Gastroesophageal sphincter (tissue), 4 donors: Measurements from ENCODE around the gene NELL1. TPM values are rescaled to one million over a fixed set of nuclear protein-coding genes. Genes with fewer than 3 reads are reported as not detected.

Experiments used
- ATAC-seq: fragments of 150-250 bp; one replicate; pipeline ENCODE4 v1.9.1; 2016; ENCODE audit warnings: mild to moderate bottlenecking, moderate library complexity
- H3K27ac ChIP-seq, 4 donors: fragments of 200-600 bp; sonication (generic) in 3 of 4; 1 replicate in 3 of 4; 2 replicates in 1 of 4; pipeline ENCODE4 v1.5.1; 2016 to 2019
- H3K27me3 ChIP-seq: fragments of 200-600 bp; sonication (generic); one replicate; pipeline ENCODE4 v1.5.1; 2019
- H3K36me3 ChIP-seq, 2 donors: fragments of 200-600 bp; sonication (generic); one replicate each; pipeline ENCODE4 v1.5.1; 2019; ENCODE audit warnings: control low read depth in 1 of 2
- H3K4me1 ChIP-seq, 3 donors: fragments of 200-600 bp; sonication (generic); 1 replicate in 2 of 3; 2 replicates in 1 of 3; pipeline ENCODE4 v1.5.1; 2016 to 2019; ENCODE audit warnings: control low read depth in 2 of 3
- H3K4me3 ChIP-seq, 2 donors: fragments of 200-600 bp; sonication (generic); one replicate each; pipeline ENCODE4 v1.5.1; 2019; ENCODE audit warnings: mild to moderate bottlenecking in 1 of 2, moderate library complexity in 1 of 2
- H3K9me3 ChIP-seq, 3 donors: fragments of 200-600 bp; sonication (generic); one replicate each; pipeline ENCODE4 v1.5.1; 2017 to 2019; ENCODE audit warnings: control low read depth in 2 of 3
- CTCF ChIP-seq, 4 experiments: fragments of 200-600 bp in 2 of 4; fragments of 450-650 bp in 2 of 4; sonication (generic) in 1 of 4; IDR thresholded peaks; one replicate each; pipeline ENCODE4 v1.5.1; 2017 to 2019; ENCODE audit warnings: antibody characterized with exemption in 4 of 4, mild to moderate bottlenecking in 2 of 4, moderate library complexity in 2 of 4
- EP300 ChIP-seq: sonication (generic); formaldehyde crosslinking; IDR thresholded peaks from one replicate; pipeline ENCODE4 v1.6.1; 2017; ENCODE audit warnings: antibody characterized with exemption, mild to moderate bottlenecking
- POLR2A ChIP-seq, 2 donors: fragments of 450-650 bp; IDR thresholded peaks; one replicate each; pipeline ENCODE4 v1.6.1; 2017; ENCODE audit warnings: antibody characterized with exemption in 2 of 2, mild to moderate bottlenecking in 2 of 2, moderate library complexity in 1 of 2
- POLR2AphosphoS5 ChIP-seq: sonication (generic); formaldehyde crosslinking; IDR thresholded peaks from one replicate; pipeline ENCODE4 v1.6.1; 2017; ENCODE audit warnings: antibody characterized with exemption
- WGBS, 2 donors: methylation state at CpG; one replicate each; pipeline ENCODE4 v1.1.5; 2018; ENCODE audit warnings: low coverage in 1 of 2; 5-methylcytosine and 5-hydroxymethylcytosine counted together
- total RNA-seq, 4 donors: library from RNA; depleted of rRNA; stranded (reverse); fragments of >200 nt; gene quantifications; one replicate each; pipeline ENCODE4 v1.1.0, GENCODE V29; 2016

NELL1 gene
- total RNA-seq, 4 donors from 2014 or later: 0.27 to 3.0 (median 1.5) TPM

DNA sequence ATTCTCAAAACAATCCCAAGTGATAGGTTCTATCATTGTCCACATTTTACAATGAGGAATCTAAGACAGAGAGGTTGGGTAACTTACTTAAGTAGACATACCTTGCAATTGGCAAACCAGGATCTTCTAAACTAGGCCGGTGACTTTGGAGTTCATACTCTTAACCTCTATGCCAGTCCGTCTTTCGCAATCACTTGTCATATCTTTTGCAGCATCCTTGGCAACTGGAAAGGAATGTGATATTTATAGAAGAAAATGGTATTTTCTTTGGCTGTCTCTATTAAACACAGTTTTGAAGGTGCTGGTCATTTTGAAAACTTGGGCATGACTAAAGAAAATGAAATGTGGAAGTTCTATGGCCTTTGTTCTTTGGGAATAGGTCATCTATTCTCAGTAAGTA lies 556.5 kb downstream of the NELL1 start:
- H3K36me3 ChIP-seq: no peaks in the 10 kb centered on the region
- H3K27me3 ChIP-seq: no peaks in the 10 kb centered on the region
- no peak overlapping the region for H3K27ac ChIP-seq
- peaks cover 0 to 4% (median 0%) of the 10 kb centered on the region in 3 donors for H3K9me3 ChIP-seq
- no peak for TF ChIP-seq POLR2AphosphoS5
- no peak for TF ChIP-seq EP300
- TF ChIP-seq CTCF (IDR thresholded peaks at IDR 0.05): no peak
- TF ChIP-seq POLR2A (IDR thresholded peaks at IDR 0.05): no peak
- no peak overlapping the region for H3K4me3 ChIP-seq
- 74 to 91% methylated on average over 3 of the region's 3 CpGs for WGBS, 2 donors
- ATAC-seq: no peak
- H3K4me1 ChIP-seq: no peaks in the 10 kb centered on the region

DNA sequence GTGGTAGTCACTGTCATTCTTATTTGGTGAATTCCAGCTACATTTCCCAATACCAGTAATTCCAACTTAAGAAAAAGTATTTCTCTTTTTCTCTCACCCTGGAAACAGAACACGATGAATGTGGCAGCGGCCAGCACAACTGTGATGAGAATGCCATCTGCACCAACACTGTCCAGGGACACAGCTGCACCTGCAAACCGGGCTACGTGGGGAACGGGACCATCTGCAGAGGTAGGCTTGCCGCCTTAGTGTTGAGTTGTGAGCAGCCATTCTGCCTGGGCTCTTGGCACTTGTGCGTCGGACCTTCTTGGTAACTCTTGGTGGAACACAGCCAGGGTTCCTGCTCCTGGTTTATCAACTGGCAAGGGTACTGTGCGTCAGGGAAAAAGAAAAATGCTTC lies 559.8 kb downstream of the NELL1 start:
- TF ChIP-seq POLR2AphosphoS5 (no peak), CTCF (IDR thresholded peaks at IDR 0.05) (no peak), EP300 (no peak)
- H3K9me3 ChIP-seq: peaks cover 0 to 4% (median 0%) of the 10 kb centered on the region in 3 donors
- H3K27me3 ChIP-seq: no peaks in the 10 kb centered on the region
- WGBS, 2 donors: 86 to 93% methylated on average over 3 to 6 of the region's 9 CpGs
- no peak overlapping the region for H3K4me3 ChIP-seq
- no peak overlapping the region for H3K27ac ChIP-seq
- H3K4me1 ChIP-seq: no peaks in the 10 kb centered on the region
- H3K36me3 ChIP-seq: no peaks in the 10 kb centered on the region
- ATAC-seq: no peak

GRCh38 chr11:21250196-21250595 lies 580.8 kb downstream of the NELL1 start:
- ATAC-seq: no peak

DNA sequence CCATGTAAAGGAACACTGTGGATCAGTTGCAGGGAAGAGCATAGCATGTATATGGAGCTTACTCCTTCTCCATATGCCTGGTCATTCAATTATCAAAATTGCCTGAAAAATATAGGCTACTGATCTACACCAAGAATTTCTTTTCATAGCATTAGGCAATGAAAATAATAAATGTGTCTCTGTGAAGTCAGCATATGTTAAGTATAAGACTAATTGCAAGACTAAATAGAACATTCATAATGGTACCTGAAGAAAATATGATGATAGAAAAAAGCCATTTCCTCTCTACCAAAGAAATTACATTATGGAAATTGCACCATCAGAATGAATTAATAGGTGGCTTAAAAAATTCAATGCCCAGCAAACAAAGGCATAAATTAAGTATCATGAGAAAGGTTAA lies 584.7 kb downstream of the NELL1 start:
- no peak for TF ChIP-seq EP300
- no peak for TF ChIP-seq POLR2AphosphoS5
- no peak for TF ChIP-seq CTCF (IDR thresholded peaks at IDR 0.05)
- no peak for TF ChIP-seq POLR2A (IDR thresholded peaks at IDR 0.05)
- Histone ChIP-seq H3K27me3 (no peaks in the 10 kb centered on the region), H3K36me3 (no peaks in the 10 kb centered on the region), H3K4me3 (no peak overlapping the region), H3K4me1 (no peaks in the 10 kb centered on the region), H3K27ac (no peak overlapping the region), H3K9me3 (no peaks in the 10 kb centered on the region)
- ATAC-seq: no peak

More at GRCh38 chr11:21250196-21250595, 580.8 kb downstream of the NELL1 start:
- WGBS, 2 donors: 41 to 50% methylated on average over 1 of the region's 1 CpG
- H3K27ac ChIP-seq: no peak overlapping the region
- TF ChIP-seq EP300 (no peak), POLR2A (IDR thresholded peaks at IDR 0.05) (no peak), CTCF (IDR thresholded peaks at IDR 0.05) (no peak), POLR2AphosphoS5 (no peak)
- H3K27me3 ChIP-seq: no peaks in the 10 kb centered on the region
- H3K36me3 ChIP-seq: no peaks in the 10 kb centered on the region
- H3K4me3 ChIP-seq: no peak overlapping the region
- no peaks in the 10 kb centered on the region for H3K4me1 ChIP-seq
- H3K9me3 ChIP-seq: no peaks in the 10 kb centered on the region

GRCh38 chr11:21254790-21255189 lies 585.4 kb downstream of the NELL1 start:
- 56 to 74% methylated on average over 2 to 3 of the region's 3 CpGs for WGBS, 2 donors
- Histone ChIP-seq H3K27ac (no peak overlapping the region), H3K9me3 (no peaks in the 10 kb centered on the region), H3K4me3 (no peak overlapping the region), H3K36me3 (no peaks in the 10 kb centered on the region), H3K27me3 (no peaks in the 10 kb centered on the region), H3K4me1 (no peaks in the 10 kb centered on the region)
- TF ChIP-seq POLR2AphosphoS5 (no peak), POLR2A (IDR thresholded peaks at IDR 0.05) (no peak)
- no peak for ATAC-seq

DNA sequence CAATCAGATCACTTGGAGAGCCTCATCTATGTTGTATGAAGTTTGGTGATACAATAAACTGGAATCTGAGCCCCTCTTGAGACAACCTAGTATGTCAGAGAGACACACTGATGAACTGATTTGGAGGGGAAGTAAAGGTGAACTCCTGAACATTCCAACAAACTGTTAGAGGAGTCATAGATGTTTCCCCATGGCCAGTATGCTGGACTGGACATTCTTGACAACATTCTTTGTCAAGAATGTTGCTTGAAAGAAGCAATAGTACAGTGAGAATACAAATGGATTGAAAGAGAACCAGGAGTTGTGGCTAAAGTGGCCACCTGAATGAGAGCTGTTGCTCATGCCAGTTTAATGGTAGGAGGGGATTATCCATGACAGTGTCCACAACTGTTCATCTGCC lies 588.1 kb downstream of the NELL1 start:
- Histone ChIP-seq H3K9me3 (no peaks in the 10 kb centered on the region), H3K36me3 (no peaks in the 10 kb centered on the region), H3K4me3 (no peak overlapping the region), H3K27me3 (no peaks in the 10 kb centered on the region), H3K27ac (no peak overlapping the region), H3K4me1 (no peaks in the 10 kb centered on the region)
- no peak for ATAC-seq
- TF ChIP-seq POLR2A (IDR thresholded peaks at IDR 0.05): no peak
- no peak for TF ChIP-seq POLR2AphosphoS5
- TF ChIP-seq CTCF (IDR thresholded peaks at IDR 0.05): no peak
- no peak for TF ChIP-seq EP300
